Measurements from ENCODE around the gene MIEF1. TPM values are rescaled to one million over a fixed set of nuclear protein-coding genes. Genes with fewer than 3 reads are reported as not detected.

The MIEF1 gene
- total RNA-seq, 2 donors from 2014 or later = 16.5 to 16.8 TPM

DNA sequence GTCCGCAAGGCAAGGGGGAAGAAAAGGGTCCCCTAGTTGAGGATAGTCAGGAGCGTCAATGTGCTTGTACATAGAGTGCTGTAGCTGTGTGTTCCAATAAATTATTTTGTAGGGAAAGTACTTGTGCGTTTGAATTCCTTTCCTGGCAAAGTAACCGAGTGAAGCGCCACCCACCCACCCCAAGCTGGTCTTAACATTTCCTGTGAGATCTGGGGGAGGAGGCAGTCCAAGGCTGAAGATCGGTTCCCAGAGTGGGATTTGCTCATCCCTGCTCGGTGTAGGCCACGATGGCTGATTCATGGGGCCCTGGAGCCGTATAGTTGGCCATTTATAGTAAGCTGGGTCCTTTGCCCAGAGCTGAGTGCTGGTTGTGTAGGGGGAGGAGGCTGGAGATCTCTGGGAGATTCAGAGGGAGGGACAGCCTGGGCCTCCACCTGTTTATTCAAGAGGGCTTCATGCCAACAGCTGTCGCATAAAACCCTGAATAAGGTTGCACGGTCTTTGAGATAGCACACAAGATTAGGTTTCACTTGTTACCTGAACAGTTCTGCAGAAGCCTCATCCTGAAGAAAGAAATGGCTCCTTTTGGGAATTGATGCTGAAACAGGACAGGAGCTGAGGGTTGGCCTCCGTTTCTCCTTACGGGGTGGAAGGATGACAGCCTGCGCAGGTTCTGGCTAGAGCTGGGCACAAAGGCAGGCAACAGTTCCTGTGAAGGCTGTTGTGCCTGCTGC, 20.6 kb downstream of the MIEF1 start:
- no peak for DNase-seq (ENCODE audit: low spot score)
- intact Hi-C loops (cut with DNase I) = no loop called here

- DNase-seq (ENCODE audit: low spot score) = no peak
- intact Hi-C loops (cut with DNase I) = no loop called here
Measured at GRCh38 chr22:39524089-39524752, 22.1 kb downstream of the MIEF1 start.

DNA sequence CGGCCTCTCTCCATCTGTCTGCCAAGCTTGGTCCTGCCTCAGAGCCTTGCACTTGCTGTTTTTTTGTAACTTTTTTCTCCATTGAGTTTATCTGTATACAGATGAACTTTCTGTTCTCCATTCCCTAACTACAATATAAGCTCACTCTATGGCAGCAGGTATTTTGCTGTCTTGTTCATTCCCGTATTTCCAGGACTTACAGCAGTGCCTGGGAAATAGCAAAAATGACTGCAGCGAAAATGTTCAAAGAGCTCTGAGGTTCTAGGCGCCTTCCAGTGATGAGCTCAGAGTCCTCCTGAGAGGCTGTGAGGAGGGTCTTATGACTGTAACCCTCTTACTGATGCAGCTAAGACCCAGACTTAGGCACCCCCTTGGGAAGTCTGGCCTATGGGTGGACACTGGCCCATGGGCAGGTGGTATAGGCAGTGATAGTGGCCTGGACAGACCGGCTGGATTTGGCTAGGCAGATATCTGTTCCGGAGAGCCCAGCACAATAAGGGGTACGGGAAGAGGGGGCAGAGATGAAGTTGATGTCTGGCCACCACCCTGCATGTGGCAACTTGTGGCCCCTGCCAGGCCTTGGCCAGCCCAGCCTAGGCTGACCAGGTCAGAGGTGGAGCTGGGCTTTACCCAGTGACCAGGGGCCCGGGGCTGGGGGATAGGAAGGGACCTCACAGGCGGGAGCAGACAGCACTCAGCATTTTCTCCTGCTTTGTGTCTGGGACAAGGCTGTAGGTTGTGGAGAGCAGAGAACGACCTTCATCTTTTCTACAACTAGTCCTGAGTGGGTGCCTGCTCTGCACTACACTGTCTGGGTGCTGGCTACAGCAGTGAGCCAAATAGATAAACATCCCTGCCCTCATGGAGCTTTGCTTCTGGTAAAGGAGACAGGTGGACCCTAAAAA, 22.9 kb downstream of the MIEF1 start:
- no peak for DNase-seq (ENCODE audit: low spot score)
- intact Hi-C loops (cut with DNase I) = no loop called here

DNA sequence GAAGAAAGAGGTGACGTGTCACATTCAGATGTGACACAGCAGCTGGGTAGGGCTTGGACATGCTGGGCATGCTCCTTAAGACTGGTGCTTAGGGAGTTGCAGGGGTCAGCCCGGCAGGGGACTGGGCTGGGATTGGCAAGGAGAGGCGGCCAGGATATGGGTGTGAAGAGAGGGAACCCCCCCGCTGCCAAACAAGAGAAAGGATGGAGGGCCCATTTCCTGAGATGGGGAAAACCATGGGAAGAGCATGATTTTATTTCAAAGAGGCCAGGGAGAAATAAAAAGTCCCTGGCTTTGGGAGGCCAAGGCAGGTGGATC, 23.5 kb downstream of the MIEF1 start:
- no peak for DNase-seq (ENCODE audit: low spot score)
- intact Hi-C loops (cut with DNase I) = no loop called here

DNA sequence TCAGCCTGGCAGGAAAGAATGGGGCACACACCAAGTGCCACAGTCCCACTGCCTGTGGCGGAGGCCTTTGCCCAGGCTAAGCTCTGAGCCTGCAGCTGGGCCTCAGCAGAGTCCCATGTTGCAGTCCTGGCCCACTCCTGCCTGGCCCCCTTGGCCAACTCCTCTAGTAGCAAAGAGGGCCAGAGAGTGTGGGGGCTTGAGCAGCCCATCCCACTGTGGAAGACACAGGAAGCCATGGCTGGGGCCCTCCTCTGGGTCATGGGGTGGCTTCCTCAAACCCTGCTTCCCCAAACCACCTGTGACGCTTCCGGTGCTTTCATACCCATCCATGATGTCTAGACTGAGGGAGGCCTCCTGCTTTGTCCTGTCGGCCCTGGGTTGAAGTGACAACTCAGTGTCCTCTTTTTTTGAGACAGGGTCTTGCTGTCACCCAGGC, 24.7 kb downstream of the MIEF1 start:
- intact Hi-C loops (cut with DNase I) = no loop called here

DNA sequence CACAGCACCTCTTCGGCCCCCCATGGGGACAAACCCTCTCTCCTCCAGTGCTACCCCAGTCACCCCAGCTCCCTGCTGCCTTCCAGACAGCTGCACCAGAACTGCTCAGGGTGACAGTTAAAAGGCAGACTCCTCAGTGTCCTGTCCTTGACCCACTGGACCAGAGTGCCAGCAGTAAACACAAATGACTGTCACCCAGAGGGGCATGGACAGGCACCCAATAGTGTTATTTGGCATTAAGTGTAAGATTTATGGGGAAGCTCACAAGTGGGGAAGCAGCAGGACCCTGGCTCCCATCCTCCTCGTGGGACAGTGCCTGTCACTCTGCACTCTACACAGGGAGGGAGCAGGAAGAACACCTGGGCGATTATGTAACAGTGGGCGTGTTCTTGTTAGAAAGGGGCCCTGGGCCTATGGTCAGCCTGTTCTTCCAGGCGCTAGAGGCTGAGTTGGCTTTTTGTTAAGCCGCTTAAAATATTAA, 25.4 kb downstream of the MIEF1 start:
- DNase-seq (ENCODE audit: low spot score) = no peak
- intact Hi-C loops (cut with DNase I) = no loop called here

More for the DNA sequence above, 24.7 kb downstream of the MIEF1 start:
- no peak for DNase-seq (ENCODE audit: low spot score)

DNA sequence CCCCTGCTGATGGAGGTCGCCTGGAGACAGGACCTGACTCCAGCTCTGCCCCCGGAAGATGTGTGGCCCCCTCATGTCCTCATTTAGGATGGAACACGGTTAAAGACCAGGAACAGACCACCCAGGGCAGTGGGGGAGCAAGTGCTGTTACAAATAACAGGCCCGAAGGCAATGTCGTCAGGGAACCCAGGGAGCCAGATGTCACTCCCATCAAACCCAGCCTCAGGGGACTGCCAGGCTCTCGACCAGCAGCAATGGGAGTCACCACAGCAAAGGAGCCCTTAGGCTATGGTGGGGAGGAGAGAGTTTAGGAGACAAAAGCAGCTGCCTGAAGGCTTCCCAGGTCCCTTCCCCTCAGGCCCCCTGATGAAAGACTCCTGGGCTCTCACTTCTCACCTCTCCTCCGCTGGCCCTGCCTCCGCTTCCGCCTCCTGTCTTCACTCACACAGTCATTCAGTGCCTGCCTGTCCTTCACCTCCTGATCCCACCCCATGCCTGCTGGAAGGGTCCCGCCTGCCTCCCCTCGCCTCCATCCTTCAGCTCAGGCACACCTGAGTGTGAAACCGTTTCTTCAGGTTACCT, 26.1 kb downstream of the MIEF1 start:
- intact Hi-C loops (cut with DNase I) = no loop called here
- no peak for DNase-seq (ENCODE audit: low spot score)

DNA sequence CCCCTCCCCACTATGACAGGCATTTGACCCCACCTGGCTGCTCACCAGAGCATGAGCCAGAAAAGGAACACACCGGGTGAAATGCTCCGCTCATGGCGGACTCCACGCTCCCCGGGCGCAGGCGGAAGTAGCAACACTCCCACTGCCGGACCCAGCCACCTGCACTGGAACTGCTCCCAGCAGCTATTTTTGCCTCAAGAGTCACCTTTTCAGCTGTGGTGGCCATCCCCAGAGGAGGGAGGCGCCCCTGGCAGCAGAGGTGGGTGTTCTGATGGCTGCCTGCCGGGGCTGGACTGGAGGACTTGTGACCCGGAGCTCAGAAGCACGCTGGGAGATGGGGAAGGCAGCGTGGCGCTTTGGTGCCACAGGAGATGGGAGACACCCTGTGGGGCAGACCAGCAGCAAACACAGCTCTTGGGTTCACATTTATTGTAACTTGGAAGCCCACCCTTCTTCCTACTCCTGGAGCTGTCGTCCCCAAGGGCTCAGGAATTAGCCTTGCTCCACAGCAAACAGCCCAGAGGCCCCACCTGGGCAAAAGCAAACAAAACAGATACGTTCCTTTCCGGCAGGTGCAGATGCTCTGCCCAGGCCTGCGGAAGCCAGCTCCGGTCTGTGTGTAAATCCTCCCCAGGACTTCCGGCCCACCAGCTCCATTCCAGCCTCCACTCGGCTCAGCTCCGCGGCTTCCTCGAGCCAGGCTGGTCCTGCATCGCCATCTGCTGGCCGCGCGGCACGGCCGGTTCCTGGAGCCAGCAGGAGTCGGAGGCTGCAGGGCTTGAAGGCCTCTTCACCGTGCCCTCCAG, 26.8 kb downstream of the MIEF1 start:
- peak; percentile 97 for DNase-seq (ENCODE audit: low spot score)
- intact Hi-C loops (cut with DNase I) = no loop called here

DNA sequence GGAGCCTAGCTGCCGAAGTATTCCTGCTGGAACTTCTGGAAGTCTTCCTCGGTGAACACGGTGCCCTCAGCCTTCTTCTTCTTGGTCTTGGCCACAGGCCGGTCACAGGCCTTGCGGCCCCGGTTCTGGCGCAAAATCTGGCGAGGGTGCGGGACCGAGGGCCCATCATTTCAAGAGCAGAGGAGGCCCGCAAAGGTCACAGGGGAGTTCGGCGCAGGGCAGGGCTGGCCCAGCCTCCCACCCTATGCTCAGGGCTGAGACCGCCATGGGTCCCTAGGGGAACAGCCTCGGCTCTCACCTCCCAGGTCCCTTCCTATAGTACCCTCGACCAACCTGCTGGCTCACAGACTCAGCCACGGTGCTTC, 27.4 kb downstream of the MIEF1 start:
- DNase-seq (ENCODE audit: low spot score) = no peak
- intact Hi-C loops (cut with DNase I) = no loop called here

DNA sequence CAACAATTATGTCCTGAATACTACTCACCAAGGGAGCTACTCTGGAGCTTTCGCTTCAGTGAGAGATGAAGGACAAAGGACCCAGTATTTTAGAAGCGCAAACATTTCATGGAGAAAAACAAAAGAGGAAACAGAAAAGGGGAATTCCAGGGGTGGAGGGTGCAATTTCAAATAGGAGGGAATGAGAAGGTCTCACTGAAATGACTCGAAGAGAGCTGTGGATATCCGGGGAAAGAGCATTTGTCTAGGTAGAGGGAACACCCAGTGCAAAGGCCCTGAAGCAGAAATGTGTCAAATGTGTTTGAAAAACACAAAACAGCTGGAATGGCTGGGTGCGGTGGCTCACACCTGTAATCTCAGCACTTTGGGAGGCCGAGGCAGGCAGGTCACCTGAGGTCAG, 28.0 kb downstream of the MIEF1 start:
- intact Hi-C loops (cut with DNase I) = loop anchor here in 1 of 2 donors (5.0 to 10.0 kb wide), 2 partner anchors 38 to 825 kb away; no protein-coding TSS in a partner anchor

DNA sequence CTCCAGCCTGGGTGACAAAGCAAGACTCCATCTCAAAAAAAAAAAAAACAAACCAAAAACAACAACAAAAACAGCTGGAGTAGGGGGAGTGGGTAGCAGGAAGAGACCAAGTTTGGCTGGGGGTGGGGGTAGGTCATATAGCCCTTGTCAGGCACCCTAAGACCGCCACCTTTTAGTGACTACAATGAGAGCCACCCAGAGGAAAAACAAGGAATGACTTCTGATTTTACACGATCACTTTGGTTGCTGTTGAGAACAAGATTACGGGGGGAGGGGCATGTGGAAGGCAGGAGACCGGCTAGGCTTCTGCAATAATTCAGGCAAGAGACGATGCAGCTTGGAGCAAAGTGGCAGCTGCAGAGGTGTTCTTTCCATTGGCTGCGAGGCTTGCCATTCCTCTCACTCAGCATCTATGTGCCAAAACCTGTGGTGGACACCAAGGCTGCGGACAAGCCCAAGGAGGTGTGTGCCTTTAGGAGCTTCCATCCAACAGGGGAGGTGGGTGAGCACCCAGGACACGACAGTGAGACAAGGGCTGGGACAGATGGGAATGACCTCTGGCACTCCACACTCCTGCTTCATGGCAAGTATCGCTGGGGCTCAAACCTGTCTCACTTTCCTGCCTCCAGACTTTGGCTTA, 28.7 kb downstream of the MIEF1 start:
- intact Hi-C loops (cut with DNase I) = loop anchor here in 1 of 2 donors (5.0 to 10.0 kb wide), 2 partner anchors 39 to 824 kb away; no protein-coding TSS in a partner anchor
- DNase-seq (ENCODE audit: low spot score) = no peak

More for the DNA sequence above, 28.0 kb downstream of the MIEF1 start:
- no peak for DNase-seq (ENCODE audit: low spot score)

GRCh38 chr22:39532215-39533073, 30.4 kb downstream of the MIEF1 start, which contains the start of gene RPS19BP1:
TSS of gene RPS19BP1 (minus strand) at chr22:39532748. CDS start at chr22:39532738, 10 bp downstream.
- intact Hi-C loops (cut with DNase I) = loop anchor here in 1 of 2 donors (5.0 to 10.0 kb wide), 2 partner anchors 40 to 822 kb away; no protein-coding TSS in a partner anchor
- DNase-seq (ENCODE audit: low spot score) = peak; percentile 99

DNA sequence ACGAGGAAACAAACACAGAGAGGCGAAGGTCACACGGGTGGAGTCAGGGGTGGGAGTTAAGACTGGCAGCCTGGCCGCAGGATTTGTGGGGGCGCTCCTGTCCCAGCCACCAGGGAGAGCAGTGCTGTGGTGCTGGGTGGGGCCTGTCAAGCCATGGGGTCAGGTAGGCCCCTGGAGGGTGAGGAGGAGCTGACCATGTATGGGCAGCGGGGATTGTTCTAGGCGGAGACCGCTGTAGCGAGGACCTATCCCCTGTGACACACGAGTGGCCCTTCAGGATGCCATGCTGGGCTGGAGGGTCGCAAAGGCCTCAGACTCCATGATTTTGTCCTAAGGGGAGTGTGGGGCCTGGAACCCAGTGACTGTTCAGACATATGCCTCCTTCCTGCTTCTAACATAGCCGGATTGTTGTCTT, 32.0 kb downstream of the MIEF1 start:
- intact Hi-C loops (cut with DNase I) = loop anchor here in 1 of 2 donors (5.0 to 10.0 kb wide), 2 partner anchors 42 to 821 kb away; no protein-coding TSS in a partner anchor
- no peak for DNase-seq (ENCODE audit: low spot score)

GRCh38 chr22:39534591-39535356, 32.7 kb downstream of the MIEF1 start:
- intact Hi-C loops (cut with DNase I) = loop anchor here (5.0 to 10.0 kb wide), 4 partner anchors 42 to 820 kb away; no protein-coding TSS in a partner anchor
- DNase-seq (ENCODE audit: low spot score) = peak; percentile 95

DNA sequence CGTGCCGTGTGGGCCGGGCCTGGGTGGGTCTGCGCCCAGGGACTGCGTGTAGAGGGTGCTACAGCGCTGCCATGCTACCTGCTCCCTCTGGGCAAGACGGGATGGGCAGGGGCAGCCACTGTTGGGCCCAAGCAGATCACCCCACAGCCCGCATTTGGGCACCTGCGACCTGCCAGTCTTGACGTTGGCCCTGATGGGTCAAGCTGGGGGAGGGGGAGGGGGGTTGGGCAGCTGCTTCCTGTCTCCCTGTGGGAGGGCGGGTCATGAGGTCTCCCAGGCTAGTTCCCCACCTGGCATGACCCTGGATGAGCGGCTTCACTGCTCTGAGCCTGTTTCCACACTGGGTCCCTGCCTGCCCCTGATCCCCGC, 33.3 kb downstream of the MIEF1 start:
- no peak for DNase-seq (ENCODE audit: low spot score)
- intact Hi-C loops (cut with DNase I) = loop anchor here (5.0 to 10.0 kb wide), 3 partner anchors 492 to 819 kb away; no protein-coding TSS in a partner anchor

DNA sequence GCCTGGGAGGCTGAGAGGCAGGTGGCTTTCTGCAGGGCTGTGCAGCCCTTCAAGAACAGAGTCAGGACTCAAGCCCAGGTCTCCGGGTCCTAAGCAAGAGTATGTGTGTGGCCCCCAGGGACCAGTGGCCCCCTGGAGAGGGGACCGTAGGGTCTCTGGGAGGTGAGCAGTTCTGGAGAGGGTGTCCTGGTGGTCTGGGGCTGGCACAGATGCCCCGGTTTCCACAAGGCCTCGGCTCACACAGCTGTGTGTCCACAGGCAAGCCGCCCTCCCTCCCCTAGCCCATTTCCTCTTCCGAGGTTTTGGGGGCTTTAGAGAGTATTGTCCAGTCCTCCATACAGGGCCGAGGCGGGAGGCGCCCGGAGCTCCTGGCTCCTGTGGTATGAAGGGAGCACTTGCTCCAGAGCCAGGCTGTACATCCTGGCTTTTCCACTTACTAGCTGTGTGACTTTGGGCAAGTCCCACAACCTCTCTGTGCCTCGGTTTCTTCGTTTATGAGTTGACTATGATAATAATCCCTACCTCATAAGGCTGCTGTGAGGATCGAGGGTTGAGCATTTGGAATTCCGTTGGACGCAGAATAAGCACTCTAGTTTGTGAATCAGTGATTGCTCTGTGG, 33.9 kb downstream of the MIEF1 start:
- intact Hi-C loops (cut with DNase I) = loop anchor here (5.0 to 10.0 kb wide), 3 partner anchors 491 to 819 kb away; no protein-coding TSS in a partner anchor
- DNase-seq (ENCODE audit: low spot score) = no peak
